Measurements from ENCODE around the gene STMN3.
"Not testable (repeated sequence)": the region's sequence is repeated elsewhere in the genome, so short reads cannot be mapped to it uniquely, and the experiment has no call there.

The STMN3 gene

DNA sequence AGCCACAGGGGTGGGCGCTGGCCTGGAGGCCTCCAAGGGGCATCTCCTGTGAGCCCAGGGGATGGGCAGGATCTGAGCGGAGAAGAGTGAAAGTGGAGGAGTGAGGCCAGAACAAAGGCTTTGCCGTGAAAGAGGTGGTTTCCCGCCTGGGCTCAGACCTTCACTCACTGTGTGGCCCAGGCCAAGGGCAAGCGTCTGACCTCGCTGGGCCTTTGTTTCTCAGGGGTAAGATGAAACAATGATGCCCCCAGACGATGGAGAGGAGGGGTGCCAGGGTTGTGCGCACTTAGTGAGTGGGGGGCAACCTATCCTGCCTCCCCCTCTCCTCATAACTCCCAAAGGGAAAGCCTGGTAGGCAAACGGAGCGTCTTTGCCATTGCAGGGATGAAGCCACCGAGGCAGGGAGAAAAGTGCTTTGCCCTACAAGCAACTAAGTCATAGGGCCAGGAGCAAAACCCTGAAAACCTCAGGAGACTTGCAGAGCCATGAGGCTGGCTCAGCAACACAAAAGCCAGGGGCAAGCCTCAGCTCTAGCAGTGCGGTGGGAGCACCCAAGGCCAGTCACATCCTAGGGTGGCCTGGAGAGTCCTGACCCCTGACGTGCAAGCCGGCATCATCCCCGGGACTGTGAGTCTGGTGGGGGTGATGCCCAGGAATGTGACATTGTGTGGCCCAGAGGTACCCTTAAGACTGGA lies 897 bp upstream of the STMN3 start:
- no peak for DNase-seq

GRCh38 chr20:63652192-63652980 lies 838 bp downstream of the STMN3 start:
- peak; percentile 41 for DNase-seq

DNA sequence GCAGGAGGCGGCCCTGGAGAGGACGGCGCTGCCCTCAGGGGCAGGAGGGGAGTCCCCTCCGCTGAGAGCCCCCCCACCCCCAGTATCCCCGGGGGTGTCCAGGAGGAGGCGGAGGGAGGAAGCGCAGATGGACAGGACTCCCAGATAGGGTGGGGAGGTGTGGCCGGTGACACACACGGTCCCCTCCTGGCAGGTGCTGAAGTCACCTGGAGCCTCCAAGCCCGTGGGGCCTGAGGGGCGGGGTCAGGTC lies 1.4 kb downstream of the STMN3 start:
- DNase-seq: peak; percentile 37

- DNase-seq: not testable (repeated sequence)
Measured at GRCh38 chr20:63650486-63650885, 2.7 kb downstream of the STMN3 start.

DNA sequence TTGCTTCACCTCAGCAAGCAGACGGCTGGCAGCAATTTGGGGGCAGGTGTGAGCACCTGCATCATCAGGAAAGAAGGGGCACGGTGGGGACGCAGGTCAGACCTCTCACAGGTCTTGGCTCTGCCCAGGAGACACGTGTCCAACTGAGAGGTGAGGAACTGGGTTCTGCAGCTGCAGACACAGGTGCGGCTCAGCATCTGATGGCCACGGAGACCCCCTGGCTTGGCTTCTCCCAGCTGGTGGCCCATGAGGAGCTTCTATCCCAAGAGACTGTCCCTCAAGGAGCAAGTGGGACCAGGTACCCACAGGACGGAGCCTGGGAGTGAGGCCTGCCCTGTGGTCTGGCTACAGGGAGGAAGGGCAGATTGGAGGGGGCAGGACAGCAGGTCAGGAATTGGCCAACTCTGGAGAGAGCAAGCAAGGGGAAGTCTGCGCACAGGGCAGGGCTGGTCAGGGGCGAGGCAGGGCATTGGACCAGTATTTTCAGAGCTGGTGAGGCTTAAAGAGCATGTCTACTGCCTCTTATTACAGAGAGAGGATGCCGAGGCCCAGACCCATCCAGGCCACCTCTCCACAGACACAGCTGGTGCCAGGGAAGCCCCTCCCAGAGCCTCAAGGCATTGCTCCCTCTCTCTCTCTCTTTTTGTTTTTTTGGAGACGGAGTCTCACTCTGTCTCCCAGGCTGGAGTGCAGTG lies 4.2 kb downstream of the STMN3 start:
- DNase-seq: no peak

GRCh38 chr20:63648190-63648589 lies 5.0 kb downstream of the STMN3 start:
- no peak for DNase-seq

- DNase-seq: no peak
Measured at GRCh38 chr20:63645218-63645617, 8.0 kb downstream of the STMN3 start.

GRCh38 chr20:63643946-63644345 lies 9.3 kb downstream of the STMN3 start:
- DNase-seq: no peak

DNA sequence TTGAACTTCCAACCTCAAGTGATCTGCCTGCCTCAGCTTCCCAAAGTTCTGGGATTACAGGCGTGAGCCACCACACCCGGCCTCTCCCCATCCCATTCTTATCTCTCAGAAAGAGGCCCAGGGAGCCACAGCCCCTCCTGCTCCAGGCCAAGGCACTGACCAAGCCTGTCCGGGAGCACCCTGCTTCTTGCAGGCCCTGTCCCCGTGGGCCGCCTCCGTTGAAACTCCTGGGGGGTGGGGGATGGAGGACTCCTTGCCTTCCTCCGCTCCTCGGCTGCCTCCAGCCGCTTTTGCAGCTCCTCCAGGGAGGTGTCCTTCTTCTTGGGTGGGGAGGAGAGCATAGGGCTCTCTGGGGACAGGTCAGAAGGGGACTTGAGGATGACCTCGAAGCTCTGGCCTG lies 9.7 kb downstream of the STMN3 start:
- DNase-seq: no peak

- no peak for DNase-seq
Measured at GRCh38 chr20:63642527-63643247, 10.5 kb downstream of the STMN3 start.

GRCh38 chr20:63641792-63642523 lies 11.3 kb downstream of the STMN3 start:
- peak; percentile 98 for DNase-seq

DNA sequence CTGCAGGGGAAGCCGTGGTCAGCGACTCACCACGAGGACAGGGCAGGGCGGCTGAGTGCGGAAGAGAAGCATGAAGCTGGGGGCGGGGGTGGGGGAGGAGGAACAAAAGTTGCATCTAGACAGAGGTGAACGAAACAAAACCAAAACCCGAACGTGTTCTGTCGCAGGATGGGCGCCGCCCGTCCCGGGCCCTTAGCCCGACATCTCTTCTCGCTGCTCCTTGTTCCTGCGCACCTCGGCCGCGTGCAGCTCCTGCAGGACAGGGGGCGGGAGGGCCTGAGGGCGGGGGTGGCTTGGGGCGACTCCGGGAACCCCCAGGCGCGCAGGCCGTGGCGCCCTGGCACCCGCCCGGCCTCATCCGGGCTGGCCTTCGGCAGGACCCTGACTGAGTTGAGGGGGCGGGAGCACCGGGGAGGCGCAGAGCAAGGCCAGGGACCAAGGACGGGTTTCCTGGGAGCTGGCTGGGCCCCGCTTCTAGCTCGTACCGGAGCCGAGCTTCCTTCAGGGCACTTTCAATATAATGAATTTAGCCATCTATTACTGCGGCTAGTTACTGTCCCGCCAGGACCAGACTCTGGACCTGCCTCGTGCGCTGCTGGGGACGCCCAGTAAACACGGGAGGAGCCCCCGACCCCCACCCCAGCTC lies 12.0 kb downstream of the STMN3 start:
- peak; percentile 27 for DNase-seq

DNA sequence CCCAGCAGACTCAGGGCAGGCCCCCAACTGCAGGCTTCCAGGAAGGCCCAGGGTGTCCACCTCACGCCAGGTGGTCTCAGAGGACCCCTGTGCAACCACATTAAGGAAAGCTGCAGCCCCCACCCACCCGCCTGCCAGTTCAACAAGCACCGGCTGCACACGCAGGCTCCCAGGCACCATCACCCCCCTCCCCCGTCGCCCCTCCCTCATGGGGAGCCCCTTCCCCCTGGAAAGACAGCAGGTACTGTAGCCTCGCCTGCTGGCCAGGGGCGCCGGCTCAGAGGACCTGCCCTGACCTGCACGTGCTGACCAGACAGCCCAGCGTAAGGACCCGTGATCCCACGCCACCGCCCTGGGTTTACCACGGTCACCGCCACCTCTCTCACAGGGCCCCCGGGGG lies 12.5 kb downstream of the STMN3 start:
- not testable (repeated sequence) for DNase-seq

DNA sequence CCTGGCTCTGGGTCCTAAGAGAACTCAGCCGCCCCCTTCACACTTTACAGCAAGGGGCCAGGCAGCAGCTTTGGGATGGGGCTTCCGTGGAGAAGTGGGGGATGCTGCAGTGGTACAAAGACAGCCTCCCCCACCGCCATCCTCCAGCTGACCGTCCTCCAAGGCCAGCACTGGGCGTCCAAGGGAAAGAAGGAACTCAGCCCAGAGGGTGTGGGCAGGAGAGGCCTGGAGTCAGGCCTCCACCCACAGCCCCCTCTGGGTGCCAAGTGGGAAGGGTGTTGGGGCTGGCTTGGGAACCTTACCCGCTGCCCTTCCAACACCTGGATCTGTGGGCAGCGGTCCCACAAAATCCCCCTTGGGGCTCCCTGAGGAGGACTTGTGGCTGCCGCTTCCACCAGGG lies 13.1 kb downstream of the STMN3 start:
- DNase-seq: no peak

- peak; percentile 58 for DNase-seq
Measured at GRCh38 chr20:63639093-63639975, 13.9 kb downstream of the STMN3 start.

- no peak for DNase-seq
Measured at GRCh38 chr20:63636752-63637628, 16.2 kb downstream of the STMN3 start.

GRCh38 chr20:63635431-63636141 lies 17.6 kb downstream of the STMN3 start:
- peak; percentile 60 for DNase-seq

GRCh38 chr20:63633732-63634131 lies 19.5 kb downstream of the STMN3 start:
- DNase-seq: no peak

DNA sequence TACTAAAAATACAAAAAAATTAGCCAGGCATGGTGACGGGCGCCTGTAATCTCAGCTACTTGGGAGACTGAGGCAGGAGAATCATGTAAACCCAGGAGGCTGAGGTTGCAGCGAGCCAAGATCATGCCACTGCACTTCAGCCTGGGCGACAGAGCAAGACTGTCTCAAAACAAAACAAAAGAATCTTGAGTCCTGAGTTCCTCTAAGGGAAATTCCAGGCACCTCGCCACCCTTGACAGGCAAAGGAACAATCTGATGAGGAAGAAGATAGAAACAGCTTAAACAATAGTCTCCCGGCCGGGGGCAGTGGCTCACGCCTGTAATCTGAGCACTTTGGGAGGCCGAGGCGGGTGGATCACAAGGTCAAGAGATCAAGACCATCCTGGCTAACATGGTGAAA lies 21.8 kb downstream of the STMN3 start:
- not testable (repeated sequence) for DNase-seq
